Bronchial epithelial cell (primary cell): ENCODE data around the gene CXCL12. TPM values are rescaled to one million over a fixed set of nuclear protein-coding genes. Genes with fewer than 3 reads are reported as not detected.

Experiments
- DNase-seq: peaks from one replicate; pipeline ENCODE4 v3.0.0-alpha.2; 2010; ENCODE audit warnings: low read depth
- FAIRE-seq: peaks from 2 replicates; lab custom pipeline; 2011; peaks lifted over from hg19 to GRCh38; lab: Jason Lieb, UNC
- H3K27me3 ChIP-seq: 2 replicates; pipeline ENCODE4 v1.5.1; 2011; ENCODE audit warnings: low read length; ENCODE audit not compliant: control insufficient read depth, insufficient read depth
- H3K36me3 ChIP-seq: 2 replicates; pipeline ENCODE4 v1.5.1; 2011; ENCODE audit warnings: low read length; ENCODE audit not compliant: control insufficient read depth, insufficient read depth
- H3K4me3 ChIP-seq: 2 replicates; pipeline ENCODE4 v1.5.1; 2011; ENCODE audit warnings: mild to moderate bottlenecking, low read depth, low read length, control low read depth
- total RNA-seq: library from RNA; depleted of rRNA; stranded (reverse); fragments of >200 nt; gene quantifications from 2 replicates; pipeline ENCODE4 v1.2.1, GENCODE V29; 2014
- TF ChIP-seq, protein P1 (sequence below): IDR thresholded peaks from 2 replicates; pipeline ENCODE4 v1.5.1; 2011; ENCODE audit warnings: mild to moderate bottlenecking, moderate library complexity, low read length, control low read depth, inconsistent platforms; ENCODE audit not compliant: insufficient read depth, severe bottlenecking

Gene CXCL12
- total RNA-seq, 1 donor from 2014 or later: 1.3 TPM

DNA sequence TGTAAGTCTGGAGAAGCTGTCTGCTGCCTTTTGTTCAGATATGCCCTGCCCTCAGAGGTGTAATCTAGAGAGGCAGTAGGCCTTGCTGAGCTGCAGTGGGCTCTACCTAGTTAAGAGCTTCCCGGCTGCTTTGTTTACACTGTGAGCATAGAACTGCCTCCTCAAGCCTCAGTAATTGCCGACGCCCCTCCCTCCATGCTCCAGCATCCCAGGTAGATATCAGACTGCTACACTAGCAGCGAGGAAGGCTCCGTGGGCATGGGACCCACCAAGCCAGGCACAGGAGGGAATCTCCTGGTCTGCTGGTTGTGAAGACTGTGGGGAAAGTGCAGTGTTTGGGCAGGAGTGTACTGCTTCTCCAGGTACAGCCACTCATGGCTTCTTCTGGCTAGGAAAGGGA is 26.4 kb upstream of the CXCL12 start:
- no peaks in the 10 kb centered on the region for H3K27me3 ChIP-seq
- FAIRE-seq (no peak), DNase-seq (no peak)
- TF ChIP-seq, protein P1, sequence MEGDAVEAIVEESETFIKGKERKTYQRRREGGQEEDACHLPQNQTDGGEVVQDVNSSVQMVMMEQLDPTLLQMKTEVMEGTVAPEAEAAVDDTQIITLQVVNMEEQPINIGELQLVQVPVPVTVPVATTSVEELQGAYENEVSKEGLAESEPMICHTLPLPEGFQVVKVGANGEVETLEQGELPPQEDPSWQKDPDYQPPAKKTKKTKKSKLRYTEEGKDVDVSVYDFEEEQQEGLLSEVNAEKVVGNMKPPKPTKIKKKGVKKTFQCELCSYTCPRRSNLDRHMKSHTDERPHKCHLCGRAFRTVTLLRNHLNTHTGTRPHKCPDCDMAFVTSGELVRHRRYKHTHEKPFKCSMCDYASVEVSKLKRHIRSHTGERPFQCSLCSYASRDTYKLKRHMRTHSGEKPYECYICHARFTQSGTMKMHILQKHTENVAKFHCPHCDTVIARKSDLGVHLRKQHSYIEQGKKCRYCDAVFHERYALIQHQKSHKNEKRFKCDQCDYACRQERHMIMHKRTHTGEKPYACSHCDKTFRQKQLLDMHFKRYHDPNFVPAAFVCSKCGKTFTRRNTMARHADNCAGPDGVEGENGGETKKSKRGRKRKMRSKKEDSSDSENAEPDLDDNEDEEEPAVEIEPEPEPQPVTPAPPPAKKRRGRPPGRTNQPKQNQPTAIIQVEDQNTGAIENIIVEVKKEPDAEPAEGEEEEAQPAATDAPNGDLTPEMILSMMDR: no peak
- no peaks in the 10 kb centered on the region for H3K36me3 ChIP-seq
- H3K4me3 ChIP-seq: no peak overlapping the region

DNA sequence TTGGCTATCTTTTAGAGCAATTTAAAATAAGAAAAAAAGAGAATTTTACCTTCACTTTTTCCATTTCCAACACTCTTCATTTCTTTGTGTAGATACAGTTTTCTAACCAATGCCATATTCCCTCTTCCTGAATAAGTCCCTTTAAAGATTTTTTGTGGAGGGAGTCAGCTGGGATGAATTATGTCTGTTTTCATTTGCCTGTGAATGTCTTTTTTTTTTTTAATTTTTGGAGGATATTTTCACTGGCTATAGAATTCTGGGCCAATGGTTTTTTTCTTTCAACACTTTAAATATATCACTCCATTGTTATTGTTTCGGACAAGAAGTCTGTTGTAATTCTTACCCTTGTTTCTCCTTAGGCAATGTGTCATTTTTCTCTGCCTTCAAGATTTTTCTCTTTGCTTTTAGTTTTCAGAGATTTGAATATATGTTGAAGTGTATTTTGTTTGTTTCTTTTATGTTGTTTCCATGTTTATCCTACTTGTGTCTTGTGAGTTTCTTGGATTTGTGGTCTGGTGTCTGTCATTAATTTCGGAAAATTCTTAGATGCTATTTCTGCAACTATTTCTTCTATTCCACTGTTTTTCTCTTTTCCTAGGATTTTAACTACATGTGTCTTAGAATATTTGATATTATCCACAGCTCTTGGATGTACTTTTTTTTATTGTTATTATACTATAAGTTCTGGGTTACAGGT is 20.0 kb upstream of the CXCL12 start:
- FAIRE-seq: no peak
- H3K4me3 ChIP-seq: no peak overlapping the region
- DNase-seq: no peak
- TF ChIP-seq, protein P1: no peak
- H3K36me3 ChIP-seq: no peaks in the 10 kb centered on the region
- no peaks in the 10 kb centered on the region for H3K27me3 ChIP-seq

DNA sequence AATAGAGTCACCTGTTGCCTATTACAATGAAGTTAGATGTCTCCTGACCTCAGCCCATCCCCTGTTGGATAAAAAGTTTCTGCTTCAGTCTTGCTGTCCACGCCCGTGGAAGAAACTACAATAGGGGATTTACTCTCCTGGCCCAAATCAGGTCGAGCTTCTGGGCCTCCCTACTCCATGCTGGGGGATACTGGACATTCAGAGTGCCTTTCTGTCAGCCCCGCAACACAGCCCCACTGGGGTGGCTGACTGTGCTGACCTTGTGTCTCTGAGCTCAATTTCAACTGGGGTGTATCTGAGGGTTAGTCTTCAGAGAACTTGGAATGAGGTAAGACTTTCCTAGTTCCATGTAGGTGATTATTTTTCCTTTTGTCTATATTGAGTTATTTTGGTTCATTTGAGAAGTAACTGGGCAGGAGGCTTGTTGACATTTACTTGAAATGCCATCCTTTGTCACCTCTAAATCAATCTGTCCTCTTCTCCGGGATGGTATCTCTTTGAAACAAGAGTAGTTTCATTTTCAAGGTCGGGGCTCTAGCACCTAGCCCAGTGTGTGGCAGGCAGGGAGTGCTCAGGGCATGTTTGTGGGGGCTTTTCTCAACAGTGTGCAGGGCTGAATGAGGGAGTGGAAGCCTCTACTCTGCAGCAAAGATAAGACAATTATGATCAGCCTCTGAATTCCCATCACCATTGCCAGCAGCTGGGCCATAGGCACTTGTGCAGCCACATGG is 17.7 kb upstream of the CXCL12 start:
- FAIRE-seq (no peak), DNase-seq (no peak)
- Histone ChIP-seq H3K4me3 (no peak overlapping the region), H3K27me3 (no peaks in the 10 kb centered on the region), H3K36me3 (no peaks in the 10 kb centered on the region)
- TF ChIP-seq, protein P1: no peak

DNA sequence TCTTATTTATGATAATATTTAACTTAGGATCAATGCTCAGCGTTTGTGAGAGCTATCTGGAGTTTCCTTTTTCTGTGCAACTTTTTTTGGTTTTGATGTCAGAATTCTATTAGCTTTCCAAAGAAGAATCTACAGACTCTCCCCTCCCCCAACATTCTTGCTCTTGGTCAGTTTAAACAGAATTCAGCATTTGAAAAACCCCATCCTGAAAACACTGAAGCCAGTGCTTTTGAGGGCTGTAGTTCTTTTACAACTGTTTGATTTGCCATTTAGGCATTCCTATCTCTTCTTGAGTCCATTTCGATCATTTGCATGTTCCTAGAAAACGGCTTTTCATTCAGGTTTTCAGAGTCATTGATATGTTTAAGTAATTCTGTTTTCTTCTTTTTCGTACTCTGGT is 15.6 kb upstream of the CXCL12 start:
- FAIRE-seq: no peak
- no peaks in the 10 kb centered on the region for H3K27me3 ChIP-seq
- TF ChIP-seq, protein P1: no peak

DNA sequence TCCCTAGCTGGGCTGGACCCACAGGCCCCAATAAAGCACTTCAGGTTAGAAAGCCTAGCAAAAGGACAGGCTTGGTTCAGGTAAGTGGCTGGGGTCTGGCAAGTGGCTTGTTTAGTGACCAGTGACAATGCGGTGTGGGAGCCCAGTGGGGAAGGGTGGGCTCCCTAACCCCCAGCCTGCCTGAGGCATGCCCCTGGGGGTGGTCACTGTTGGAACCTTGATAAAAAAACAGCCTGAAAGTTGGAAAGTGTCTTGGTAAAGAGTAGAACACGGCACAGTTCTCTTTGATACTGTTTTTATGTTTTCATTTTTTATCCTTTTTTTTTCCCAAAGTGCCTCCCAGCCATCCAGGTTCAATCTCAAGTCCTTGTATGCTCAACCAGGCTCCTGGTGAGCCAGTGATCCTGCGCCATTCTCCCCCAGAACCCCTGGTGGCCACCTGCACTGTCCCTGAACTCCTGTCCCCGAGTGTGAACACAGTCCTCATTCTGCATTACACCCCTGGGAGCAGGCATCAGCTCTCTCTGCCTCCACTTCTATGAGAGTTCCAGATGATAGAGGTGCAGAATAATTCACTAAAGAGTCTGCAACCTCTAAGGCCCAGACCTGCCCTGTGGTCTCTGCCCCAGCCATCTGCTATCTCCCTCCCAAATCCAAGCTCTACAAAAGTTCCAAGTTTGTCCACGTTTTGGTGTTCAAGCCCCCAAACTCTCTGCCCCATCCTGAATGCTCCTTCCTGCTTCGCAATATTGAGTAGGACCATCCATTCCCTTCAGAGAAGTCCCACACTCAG is 15.0 kb upstream of the CXCL12 start:
- no peak for DNase-seq
- no peaks in the 10 kb centered on the region for H3K27me3 ChIP-seq
- H3K4me3 ChIP-seq: no peak overlapping the region
- H3K36me3 ChIP-seq: no peaks in the 10 kb centered on the region
- TF ChIP-seq, protein P1: no peak
- FAIRE-seq: no peak

More for the DNA sequence above, 15.6 kb upstream of the CXCL12 start:
- Histone ChIP-seq H3K36me3 (no peaks in the 10 kb centered on the region), H3K4me3 (no peak overlapping the region)
- no peak for DNase-seq
